Measurements from ENCODE around the gene CDX4. TPM values are rescaled to one million over a fixed set of nuclear protein-coding genes. Genes with fewer than 3 reads are reported as not detected.

The CDX4 gene
- total RNA-seq, 1 experiment from 2014 or later, result 5.2 TPM

DNA sequence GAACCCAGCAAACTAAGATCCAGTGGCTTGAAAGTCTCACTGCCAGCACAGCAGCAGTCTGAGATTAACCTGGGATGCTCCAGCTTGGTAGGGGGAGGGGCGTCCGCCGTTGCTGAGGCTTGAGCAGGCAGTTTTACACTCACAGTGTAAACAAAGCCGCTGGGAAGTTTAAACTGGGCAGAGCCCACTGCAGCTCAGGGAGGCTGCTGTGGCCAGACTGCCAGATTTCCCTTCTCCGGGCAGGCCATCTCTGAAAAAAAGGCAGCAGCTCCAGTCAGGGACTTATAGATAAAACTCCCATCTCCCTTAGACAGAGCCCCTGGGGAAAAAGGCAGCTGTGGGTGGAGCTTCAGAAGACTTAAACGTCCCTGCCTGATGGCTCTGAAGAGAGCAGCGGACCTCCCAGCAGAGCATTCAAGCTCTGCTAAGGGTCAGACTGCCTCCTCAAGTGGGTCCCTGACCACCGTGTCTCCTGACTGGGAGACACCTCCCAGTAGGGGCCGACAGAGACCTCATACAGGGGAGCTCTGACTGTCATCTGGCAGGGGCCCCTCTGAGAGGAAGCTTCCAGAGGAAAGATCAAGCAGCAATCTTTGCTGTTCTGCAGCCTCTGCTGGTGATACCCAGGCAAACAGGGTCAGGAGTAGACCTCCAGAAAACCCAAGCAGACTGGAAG is 45.1 kb upstream of the CDX4 start:
- no peak overlapping the region for H2BK12ac ChIP-seq (ENCODE audit: insufficient read length, low read depth, low read length)
- Mint-ChIP-seq H3K27me3 (ENCODE audit: low read depth) (peaks cover 23% of the 10 kb centered on the region), H3K27ac (no peak overlapping the region), H3K36me3 (ENCODE audit: insufficient read depth in 1 of 3, low read depth in 3 of 3) (peaks cover 0 to 12% (median 10%) of the 10 kb centered on the region in 3 experiments; a peak in 4 of 7 replicates), H3K4me3 (no peak overlapping the region), H3K9me3 (peaks cover 34 to 42% of the 10 kb centered on the region in 2 experiments), H3K4me1 (peaks cover 9 to 12% of the 10 kb centered on the region in 2 experiments)
- no peak overlapping the region for H3K4ac ChIP-seq (ENCODE audit: low read depth, low read length)
- no peak overlapping the region for H2BK5ac ChIP-seq (ENCODE audit: insufficient read length, low read length)
- DNase-seq, result peak; percentile 51
- H3K4me2 ChIP-seq (ENCODE audit: insufficient read depth, insufficient read length, low read length), result no peak overlapping the region
- H4K20me1 ChIP-seq (ENCODE audit: control insufficient read depth, insufficient read depth, insufficient read length), result no peaks in the 10 kb centered on the region
- no peaks in the 10 kb centered on the region for H3K23me2 ChIP-seq (ENCODE audit: insufficient read length, low read depth, low read length, poor library complexity, severe bottlenecking)
- peak overlapping the region; percentile 85 for H2AFZ ChIP-seq (ENCODE audit: low read length)
- no peak overlapping the region for H4K91ac ChIP-seq (ENCODE audit: insufficient read length, low read depth, low read length)
- no peaks in the 10 kb centered on the region for H3K27me3 ChIP-seq (ENCODE audit: insufficient read depth, low read length)
- H4K8ac ChIP-seq (replicated peaks; ENCODE audit: insufficient read length, low read depth, low read length), result no peak overlapping the region
- H2BK120ac ChIP-seq (ENCODE audit: low read depth, low read length, poor library complexity, severe bottlenecking), result no peak overlapping the region
- H3K9me3 ChIP-seq (ENCODE audit: control insufficient read depth, low read depth, low read length), result no peaks in the 10 kb centered on the region
- no peak overlapping the region for H3K9ac ChIP-seq (ENCODE audit: extremely low read depth, insufficient read length, low read length)
- H3K27ac ChIP-seq (ENCODE audit: insufficient read length, low read depth, low read length), result no peak overlapping the region
- no peak overlapping the region for H3K23ac ChIP-seq (ENCODE audit: insufficient read length, low read depth, low read length)
- H3K4me1 ChIP-seq (ENCODE audit: insufficient read depth, low read length), result no peaks in the 10 kb centered on the region; the same call in 1 of the 2 replicates
- no peaks in the 10 kb centered on the region for H3K79me1 ChIP-seq (ENCODE audit: insufficient read depth, low read depth, low read length, poor library complexity, severe bottlenecking)
- no peak overlapping the region for H2BK15ac ChIP-seq (ENCODE audit: low read depth, low read length)
- no peak overlapping the region for H3K56ac ChIP-seq (ENCODE audit: insufficient read length, low read depth, low read length)
- no peak overlapping the region for H2AK5ac ChIP-seq (ENCODE audit: insufficient read length, low read length)
- no peaks in the 10 kb centered on the region for H3K79me2 ChIP-seq (ENCODE audit: insufficient read depth, low read length)
- H4K5ac ChIP-seq (ENCODE audit: insufficient read length, low read depth, low read length), result no peak overlapping the region
- H3K18ac ChIP-seq (ENCODE audit: insufficient read length, low read depth, low read length), result no peak overlapping the region
- no peak overlapping the region for H2BK20ac ChIP-seq (ENCODE audit: low read depth, low read length, poor library complexity, severe bottlenecking)
- H3K14ac ChIP-seq (ENCODE audit: insufficient read depth, low read length), result 0 out of 2 replicates have a peak overlapping the region, but pooled peaks have one; percentile 49
- no CpG with 5 or more reads among the region's 9 CpGs for WGBS (ENCODE audit: extremely low coverage, insufficient read length, low lambda C conversion rate)
- no peak overlapping the region for H3T11ph ChIP-seq (ENCODE audit: low read length)
- TF ChIP-seq, protein P1, sequence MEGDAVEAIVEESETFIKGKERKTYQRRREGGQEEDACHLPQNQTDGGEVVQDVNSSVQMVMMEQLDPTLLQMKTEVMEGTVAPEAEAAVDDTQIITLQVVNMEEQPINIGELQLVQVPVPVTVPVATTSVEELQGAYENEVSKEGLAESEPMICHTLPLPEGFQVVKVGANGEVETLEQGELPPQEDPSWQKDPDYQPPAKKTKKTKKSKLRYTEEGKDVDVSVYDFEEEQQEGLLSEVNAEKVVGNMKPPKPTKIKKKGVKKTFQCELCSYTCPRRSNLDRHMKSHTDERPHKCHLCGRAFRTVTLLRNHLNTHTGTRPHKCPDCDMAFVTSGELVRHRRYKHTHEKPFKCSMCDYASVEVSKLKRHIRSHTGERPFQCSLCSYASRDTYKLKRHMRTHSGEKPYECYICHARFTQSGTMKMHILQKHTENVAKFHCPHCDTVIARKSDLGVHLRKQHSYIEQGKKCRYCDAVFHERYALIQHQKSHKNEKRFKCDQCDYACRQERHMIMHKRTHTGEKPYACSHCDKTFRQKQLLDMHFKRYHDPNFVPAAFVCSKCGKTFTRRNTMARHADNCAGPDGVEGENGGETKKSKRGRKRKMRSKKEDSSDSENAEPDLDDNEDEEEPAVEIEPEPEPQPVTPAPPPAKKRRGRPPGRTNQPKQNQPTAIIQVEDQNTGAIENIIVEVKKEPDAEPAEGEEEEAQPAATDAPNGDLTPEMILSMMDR (conservative IDR thresholded peaks at IDR 0.05), result peak; percentile 40; the same call in 2 of the 3 replicates

Data from H9 (cell line).